ENCODE data around the gene SEC14L3. TPM values are rescaled to one million over a fixed set of nuclear protein-coding genes. Genes with fewer than 3 reads are reported as not detected.

SEC14L3 gene
- total and polyA plus RNA-seq, 2 of the 4 experiments (the other 2 are of a cell fraction), result not detected

- intact Hi-C loops (cut with micrococcal nuclease) (no loop called here), in situ Hi-C loops (cut with MboI; ENCODE audit: low sequenced_read_pairs) (no loop called here), dilution Hi-C loops (cut with HindIII; ENCODE audit: low sequenced_read_pairs, unreplicated experiment) (no loop called here)
- Histone ChIP-seq H4K8ac (ENCODE audit: low read depth in 2 of 2, low read length in 2 of 2) (no peak overlapping the region), H4K20me1 (ENCODE audit: insufficient read depth, low read length) (no peaks in the 10 kb centered on the region), H3K9me1 (ENCODE audit: insufficient read depth, low read length) (no peaks in the 10 kb centered on the region; the same call in 1 of the 2 replicates), H2BK20ac (ENCODE audit: low read depth, low read length) (no peak overlapping the region), H3K79me1 (ENCODE audit: low read depth in 1 of 2, low read length in 2 of 2) (no peaks in the 10 kb centered on the region), H3K9me3 (ENCODE audit: control insufficient read depth, insufficient read depth, low read length) (no peaks in the 10 kb centered on the region), H3K27ac (ENCODE audit: insufficient read depth, low read length) (no peak overlapping the region), H3K23ac (ENCODE audit: low read depth, low read length) (no peak overlapping the region), H3K14ac (replicated peaks; ENCODE audit: low read depth, low read length) (no peak overlapping the region), H3K4me3 (ENCODE audit: insufficient read depth, low read depth, low read length) (no peak overlapping the region), H3K27me3 (ENCODE audit: control insufficient read depth, insufficient read depth, low read length) (peaks cover 12% of the 10 kb centered on the region), H2BK15ac (ENCODE audit: low read depth, low read length) (no peak overlapping the region), H3K9ac (ENCODE audit: low read depth, low read length) (no peak overlapping the region), H3K56ac (ENCODE audit: extremely low read depth, insufficient read depth, low read length) (no peak overlapping the region), H2BK5ac (ENCODE audit: low read depth, low read length, poor library complexity, severe bottlenecking) (no peak overlapping the region), H3K36me3 (ENCODE audit: control insufficient read depth, insufficient read depth, low read length) (no peaks in the 10 kb centered on the region), H2AK9ac (replicated peaks; ENCODE audit: low read depth, low read length, poor library complexity) (no peak overlapping the region), H3K4me2 (ENCODE audit: low read depth, low read length) (no peak overlapping the region), H2AFZ (replicated peaks; ENCODE audit: low read length, poor library complexity) (no peak overlapping the region), H3K4ac (ENCODE audit: low read depth, low read length) (no peak overlapping the region), H2AK5ac (ENCODE audit: low read depth, low read length) (no peak overlapping the region), H4K5ac (ENCODE audit: low read depth, low read length) (no peak overlapping the region), H3K18ac (ENCODE audit: low read depth, low read length) (no peak overlapping the region), H2BK120ac (ENCODE audit: low read depth, low read length) (no peak overlapping the region), H4K91ac (ENCODE audit: insufficient read depth, low read depth, low read length) (no peak overlapping the region), H3K4me1 (ENCODE audit: control insufficient read depth, insufficient read depth, low read length) (peaks cover 2% of the 10 kb centered on the region; the same call in 1 of the 2 replicates)
- CTCF ChIA-PET, result no interaction called here
- TF ChIP-seq USF2 (IDR thresholded peaks at IDR 0.05; ENCODE audit: low read depth, low read length) (no peak), MXI1 (IDR thresholded peaks at IDR 0.05; ENCODE audit: borderline replicate concordance, low read depth, low read length) (no peak), CHD1 (IDR thresholded peaks at IDR 0.05; ENCODE audit: low read depth, low read length) (no peak), MAFK (IDR thresholded peaks at IDR 0.05; ENCODE audit: low read depth, low read length) (no peak), RAD21 (IDR thresholded peaks at IDR 0.05; ENCODE audit: low read length) (no peak), MAZ (IDR thresholded peaks at IDR 0.05; ENCODE audit: borderline replicate concordance, low read depth, low read length) (no peak), NFE2L2 (IDR thresholded peaks at IDR 0.05; ENCODE audit: low read depth, low read length) (no peak)
- 38% methylated on average over 2 of the region's 3 CpGs; no CpG with 5 or more reads in 1 of the 2 experiments for WGBS, 2 experiments (ENCODE audit: extremely low coverage in 2 of 2, insufficient read length in 1 of 2)
- DNase-seq, result no peak
- no TSS peak for BruUV-seq (replicated peaks)
- ATAC-seq (ENCODE audit: low read depth), result no peak
- POLR2A ChIA-PET (ENCODE audit: unreplicated experiment), result no interaction called here
Measured at GRCh38 chr22:30438559-30438958, 33.3 kb downstream of the SEC14L3 start.
